GM23338 (cell line): ENCODE data around the gene DOCK4.

Source experiments
- EZH2 ChIP-seq: fragments of 200-600 bp; sonication (generic); IDR thresholded peaks from one replicate; pipeline ENCODE4 v1.8.0; 2017; ENCODE audit warnings: antibody characterized with exemption, mild to moderate bottlenecking, low read depth; ENCODE audit not compliant: unreplicated experiment
- EZH2phosphoT487 ChIP-seq: fragments of 200-600 bp; sonication (generic); IDR thresholded peaks from one replicate; pipeline ENCODE4 v1.8.1; 2018; ENCODE audit warnings: antibody characterized with exemption; ENCODE audit not compliant: unreplicated experiment
- POLR2AphosphoS5 ChIP-seq: IDR thresholded peaks from 2 replicates; pipeline ENCODE4 v1.6.1; 2016; ENCODE audit warnings: antibody characterized with exemption, low read depth
- TF ChIP-seq, protein P1 (sequence below), 2 experiments: fragments of 200-600 bp in 1 of 2; sonication (generic) in 1 of 2; conservative IDR thresholded peaks; 2 replicates each; pipeline versions ENCODE4 v1.5.1 to v1.6.1; 2016 to 2017; ENCODE audit warnings: antibody characterized with exemption in 2 of 2, low read depth in 2 of 2, mild to moderate bottlenecking in 2 of 2, moderate library complexity in 1 of 2
- TF ChIP-seq, protein P2 (sequence below): IDR thresholded peaks from one replicate; pipeline ENCODE4 v1.6.1; 2018; ENCODE audit warnings: antibody characterized with exemption; ENCODE audit not compliant: unreplicated experiment

DNA sequence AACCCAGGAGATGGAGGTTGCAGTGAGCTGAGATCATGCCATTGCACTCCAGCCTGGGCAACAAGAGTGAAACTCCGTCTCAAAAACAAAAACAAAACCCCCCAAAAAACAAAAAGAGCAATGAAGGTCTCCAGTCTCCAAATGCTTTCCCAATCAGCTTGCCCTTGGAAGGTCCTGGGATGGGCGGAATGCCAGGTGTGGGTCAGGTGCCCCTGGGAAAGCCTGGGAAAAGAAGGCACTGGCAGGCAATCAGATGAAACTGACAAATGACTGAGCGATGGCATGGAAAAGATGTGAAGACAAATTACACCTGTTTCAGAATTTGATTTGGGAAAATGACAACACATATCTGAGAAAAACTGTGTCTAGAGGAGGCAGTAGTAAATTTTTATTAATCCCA, 433.5 kb downstream of the DOCK4 start:
- TF ChIP-seq, protein P1, sequence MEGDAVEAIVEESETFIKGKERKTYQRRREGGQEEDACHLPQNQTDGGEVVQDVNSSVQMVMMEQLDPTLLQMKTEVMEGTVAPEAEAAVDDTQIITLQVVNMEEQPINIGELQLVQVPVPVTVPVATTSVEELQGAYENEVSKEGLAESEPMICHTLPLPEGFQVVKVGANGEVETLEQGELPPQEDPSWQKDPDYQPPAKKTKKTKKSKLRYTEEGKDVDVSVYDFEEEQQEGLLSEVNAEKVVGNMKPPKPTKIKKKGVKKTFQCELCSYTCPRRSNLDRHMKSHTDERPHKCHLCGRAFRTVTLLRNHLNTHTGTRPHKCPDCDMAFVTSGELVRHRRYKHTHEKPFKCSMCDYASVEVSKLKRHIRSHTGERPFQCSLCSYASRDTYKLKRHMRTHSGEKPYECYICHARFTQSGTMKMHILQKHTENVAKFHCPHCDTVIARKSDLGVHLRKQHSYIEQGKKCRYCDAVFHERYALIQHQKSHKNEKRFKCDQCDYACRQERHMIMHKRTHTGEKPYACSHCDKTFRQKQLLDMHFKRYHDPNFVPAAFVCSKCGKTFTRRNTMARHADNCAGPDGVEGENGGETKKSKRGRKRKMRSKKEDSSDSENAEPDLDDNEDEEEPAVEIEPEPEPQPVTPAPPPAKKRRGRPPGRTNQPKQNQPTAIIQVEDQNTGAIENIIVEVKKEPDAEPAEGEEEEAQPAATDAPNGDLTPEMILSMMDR (conservative IDR thresholded peaks at IDR 0.05; ENCODE audit: low read depth in 2 of 2), result no peak
- TF ChIP-seq EZH2 (no peak), POLR2AphosphoS5 (no peak), EZH2phosphoT487 (no peak)
- TF ChIP-seq, protein P2, sequence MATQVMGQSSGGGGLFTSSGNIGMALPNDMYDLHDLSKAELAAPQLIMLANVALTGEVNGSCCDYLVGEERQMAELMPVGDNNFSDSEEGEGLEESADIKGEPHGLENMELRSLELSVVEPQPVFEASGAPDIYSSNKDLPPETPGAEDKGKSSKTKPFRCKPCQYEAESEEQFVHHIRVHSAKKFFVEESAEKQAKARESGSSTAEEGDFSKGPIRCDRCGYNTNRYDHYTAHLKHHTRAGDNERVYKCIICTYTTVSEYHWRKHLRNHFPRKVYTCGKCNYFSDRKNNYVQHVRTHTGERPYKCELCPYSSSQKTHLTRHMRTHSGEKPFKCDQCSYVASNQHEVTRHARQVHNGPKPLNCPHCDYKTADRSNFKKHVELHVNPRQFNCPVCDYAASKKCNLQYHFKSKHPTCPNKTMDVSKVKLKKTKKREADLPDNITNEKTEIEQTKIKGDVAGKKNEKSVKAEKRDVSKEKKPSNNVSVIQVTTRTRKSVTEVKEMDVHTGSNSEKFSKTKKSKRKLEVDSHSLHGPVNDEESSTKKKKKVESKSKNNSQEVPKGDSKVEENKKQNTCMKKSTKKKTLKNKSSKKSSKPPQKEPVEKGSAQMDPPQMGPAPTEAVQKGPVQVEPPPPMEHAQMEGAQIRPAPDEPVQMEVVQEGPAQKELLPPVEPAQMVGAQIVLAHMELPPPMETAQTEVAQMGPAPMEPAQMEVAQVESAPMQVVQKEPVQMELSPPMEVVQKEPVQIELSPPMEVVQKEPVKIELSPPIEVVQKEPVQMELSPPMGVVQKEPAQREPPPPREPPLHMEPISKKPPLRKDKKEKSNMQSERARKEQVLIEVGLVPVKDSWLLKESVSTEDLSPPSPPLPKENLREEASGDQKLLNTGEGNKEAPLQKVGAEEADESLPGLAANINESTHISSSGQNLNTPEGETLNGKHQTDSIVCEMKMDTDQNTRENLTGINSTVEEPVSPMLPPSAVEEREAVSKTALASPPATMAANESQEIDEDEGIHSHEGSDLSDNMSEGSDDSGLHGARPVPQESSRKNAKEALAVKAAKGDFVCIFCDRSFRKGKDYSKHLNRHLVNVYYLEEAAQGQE, result no peak
